ENCODE results near the gene PALLD. TPM values are rescaled to one million over a fixed set of nuclear protein-coding genes. Genes with fewer than 3 reads are reported as not detected.
A peak's percentile ranks its signal among the peaks of the same experiment; 100 is the strongest.

Gene PALLD
- total RNA-seq, 1 experiment from 2014 or later: 18.3 TPM

DNA sequence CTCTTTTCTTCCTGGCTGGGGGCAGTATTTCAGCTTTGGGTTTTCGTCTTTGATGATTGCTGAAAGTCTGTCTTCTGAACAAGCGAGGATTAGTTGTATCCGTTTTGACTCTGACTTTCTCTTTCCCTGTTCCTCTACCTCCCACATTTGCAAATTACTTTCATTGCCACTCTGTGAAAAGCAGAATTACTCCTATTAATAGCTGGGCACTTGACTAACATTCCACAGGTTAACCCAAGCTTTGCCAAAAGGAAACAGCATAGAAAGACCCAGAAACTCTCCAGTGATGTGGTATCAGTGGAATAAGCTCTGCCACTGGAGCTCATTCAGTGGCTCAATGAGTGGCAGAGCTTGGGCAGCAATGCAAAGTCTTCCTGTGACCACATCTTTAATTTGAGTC is 238.9 kb downstream of the PALLD start:
- no peak overlapping the region for H2BK15ac ChIP-seq (ENCODE audit: low read depth, low read length)
- H2AFZ ChIP-seq (ENCODE audit: low read length): no peak overlapping the region
- TF ChIP-seq, protein P1, sequence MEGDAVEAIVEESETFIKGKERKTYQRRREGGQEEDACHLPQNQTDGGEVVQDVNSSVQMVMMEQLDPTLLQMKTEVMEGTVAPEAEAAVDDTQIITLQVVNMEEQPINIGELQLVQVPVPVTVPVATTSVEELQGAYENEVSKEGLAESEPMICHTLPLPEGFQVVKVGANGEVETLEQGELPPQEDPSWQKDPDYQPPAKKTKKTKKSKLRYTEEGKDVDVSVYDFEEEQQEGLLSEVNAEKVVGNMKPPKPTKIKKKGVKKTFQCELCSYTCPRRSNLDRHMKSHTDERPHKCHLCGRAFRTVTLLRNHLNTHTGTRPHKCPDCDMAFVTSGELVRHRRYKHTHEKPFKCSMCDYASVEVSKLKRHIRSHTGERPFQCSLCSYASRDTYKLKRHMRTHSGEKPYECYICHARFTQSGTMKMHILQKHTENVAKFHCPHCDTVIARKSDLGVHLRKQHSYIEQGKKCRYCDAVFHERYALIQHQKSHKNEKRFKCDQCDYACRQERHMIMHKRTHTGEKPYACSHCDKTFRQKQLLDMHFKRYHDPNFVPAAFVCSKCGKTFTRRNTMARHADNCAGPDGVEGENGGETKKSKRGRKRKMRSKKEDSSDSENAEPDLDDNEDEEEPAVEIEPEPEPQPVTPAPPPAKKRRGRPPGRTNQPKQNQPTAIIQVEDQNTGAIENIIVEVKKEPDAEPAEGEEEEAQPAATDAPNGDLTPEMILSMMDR (conservative IDR thresholded peaks at IDR 0.05): no peak
- H4K20me1 ChIP-seq (ENCODE audit: control insufficient read depth, insufficient read depth, insufficient read length): no peaks in the 10 kb centered on the region
- no peak overlapping the region for H4K91ac ChIP-seq (ENCODE audit: insufficient read length, low read depth, low read length)
- H3K9ac ChIP-seq (ENCODE audit: extremely low read depth, insufficient read length, low read length): no peak overlapping the region
- no peaks in the 10 kb centered on the region for H3K27me3 ChIP-seq (ENCODE audit: insufficient read depth, low read length)
- no peak overlapping the region for H3K18ac ChIP-seq (ENCODE audit: insufficient read length, low read depth, low read length)
- H3K4me3 Mint-ChIP-seq: peak overlapping the region in 1 of 2 experiments; percentile 2; a peak in 1 of 5 replicates
- H2AK5ac ChIP-seq (ENCODE audit: insufficient read length, low read length): no peak overlapping the region
- no peak overlapping the region for H2BK120ac ChIP-seq (ENCODE audit: low read depth, low read length, poor library complexity, severe bottlenecking)
- no CpG with 5 or more reads among the region's 3 CpGs for WGBS (ENCODE audit: extremely low coverage, insufficient read length, low lambda C conversion rate)
- H2BK12ac ChIP-seq (ENCODE audit: insufficient read length, low read depth, low read length): no peak overlapping the region
- peaks cover 13% of the 10 kb centered on the region; the same call in 1 of the 2 replicates for H3K4me1 ChIP-seq (ENCODE audit: insufficient read depth, low read length)
- no peaks in the 10 kb centered on the region; a peak in 1 of 7 replicates for H3K36me3 Mint-ChIP-seq (ENCODE audit: insufficient read depth in 1 of 3, low read depth in 3 of 3)
- no peak overlapping the region for H3K56ac ChIP-seq (ENCODE audit: insufficient read length, low read depth, low read length)
- H3K27me3 Mint-ChIP-seq (ENCODE audit: low read depth): no peaks in the 10 kb centered on the region
- no peaks in the 10 kb centered on the region for H3K79me2 ChIP-seq (ENCODE audit: insufficient read depth, low read length)
- no peaks in the 10 kb centered on the region for H3K9me3 ChIP-seq (ENCODE audit: control insufficient read depth, low read depth, low read length)
- H4K8ac ChIP-seq (replicated peaks; ENCODE audit: insufficient read length, low read depth, low read length): no peak overlapping the region
- H3T11ph ChIP-seq (ENCODE audit: low read length): no peak overlapping the region
- H3K9me3 Mint-ChIP-seq: no peaks in the 10 kb centered on the region
- H3K4me1 Mint-ChIP-seq: peaks cover 41 to 43% of the 10 kb centered on the region in 2 experiments
- peak overlapping the region in 1 of 3 experiments; percentile 53; a peak in 4 of 7 replicates for H3K27ac Mint-ChIP-seq
- H3K27ac ChIP-seq (ENCODE audit: insufficient read length, low read depth, low read length): no peak overlapping the region
- no peaks in the 10 kb centered on the region for H3K79me1 ChIP-seq (ENCODE audit: insufficient read depth, low read depth, low read length, poor library complexity, severe bottlenecking)
- H3K23me2 ChIP-seq (ENCODE audit: insufficient read length, low read depth, low read length, poor library complexity, severe bottlenecking): no peaks in the 10 kb centered on the region
- H2BK5ac ChIP-seq (ENCODE audit: insufficient read length, low read length): no peak overlapping the region
- DNase-seq: no peak
- no peak overlapping the region for H3K23ac ChIP-seq (ENCODE audit: insufficient read length, low read depth, low read length)
- H2BK20ac ChIP-seq (ENCODE audit: low read depth, low read length, poor library complexity, severe bottlenecking): no peak overlapping the region
- H3K14ac ChIP-seq (ENCODE audit: insufficient read depth, low read length): no peak overlapping the region
- H3K4ac ChIP-seq (ENCODE audit: low read depth, low read length): no peak overlapping the region
- H3K4me2 ChIP-seq (ENCODE audit: insufficient read depth, insufficient read length, low read length): no peak overlapping the region
- H4K5ac ChIP-seq (ENCODE audit: insufficient read length, low read depth, low read length): no peak overlapping the region

Data from H9 (cell line).